ENCODE measurements around the gene AGL.

AGL gene

DNA sequence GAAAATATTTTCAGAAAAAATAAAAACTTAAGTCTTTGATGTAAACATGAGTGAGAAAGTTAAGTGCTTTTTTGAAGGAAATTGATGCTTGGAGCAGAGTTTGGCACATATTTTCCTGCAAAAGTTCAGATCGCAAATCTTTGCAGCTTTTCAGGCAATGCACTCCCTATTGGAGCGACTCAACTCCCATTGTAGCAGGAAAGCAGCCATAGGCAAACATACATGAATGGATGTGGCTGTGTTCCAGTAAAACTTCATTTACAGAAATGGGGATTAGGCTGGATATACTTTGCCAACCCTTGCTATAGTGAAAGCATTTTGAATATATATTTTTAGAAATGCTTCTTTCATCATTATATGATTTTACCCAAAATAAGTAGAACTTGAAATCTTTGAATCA is 8.1 kb downstream of the AGL start:
- no peak for DNase-seq (ENCODE audit: low read depth, low spot score)
- H3K27ac ChIP-seq: peak overlapping the region; percentile 16; the same call in 1 of the 2 replicates
- no peak overlapping the region for H3K4me3 ChIP-seq
- no peak for TF ChIP-seq EZH2 (IDR thresholded peaks at IDR 0.05)
- no peak for TF ChIP-seq FOXP2 (optimal IDR thresholded peaks at IDR 0.05; ENCODE audit: control extremely low read depth, extremely low read length, insufficient read depth)
- TF ChIP-seq POLR2AphosphoS5 (IDR thresholded peaks at IDR 0.05; ENCODE audit: borderline replicate concordance, low read depth, low read length): no peak
- H3K9me3 ChIP-seq (ENCODE audit: low read depth, low read length): no peaks in the 10 kb centered on the region
- peaks cover 18% of the 10 kb centered on the region for H3K36me3 ChIP-seq (ENCODE audit: insufficient read depth, low read length)
- H3K9ac ChIP-seq (ENCODE audit: insufficient read length): no peak overlapping the region

DNA sequence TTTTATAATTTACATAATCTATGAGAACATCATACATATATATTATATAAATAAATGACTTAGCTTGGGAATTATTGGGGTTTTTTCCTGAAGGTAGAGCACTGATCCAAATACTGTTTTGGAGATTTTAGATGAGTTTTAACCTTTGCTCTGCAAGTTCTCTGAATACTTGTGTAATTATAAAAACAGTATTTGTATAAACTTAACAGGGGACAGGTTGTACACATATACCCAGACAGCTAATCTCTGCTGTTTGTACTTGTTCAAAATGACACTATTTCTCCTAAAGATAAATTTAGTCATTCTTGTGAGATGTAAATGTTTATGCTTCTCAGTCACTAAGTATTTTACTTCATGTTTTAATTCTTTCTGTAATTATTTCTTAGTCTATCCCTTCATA is 8.7 kb downstream of the AGL start:
- Histone ChIP-seq H3K36me3 (ENCODE audit: insufficient read depth, low read length) (peaks cover 18% of the 10 kb centered on the region), H3K9ac (ENCODE audit: insufficient read length) (no peak overlapping the region), H3K4me3 (no peak overlapping the region), H3K9me3 (ENCODE audit: low read depth, low read length) (no peaks in the 10 kb centered on the region), H3K27ac (no peak overlapping the region)
- no peak for TF ChIP-seq FOXP2 (optimal IDR thresholded peaks at IDR 0.05; ENCODE audit: control extremely low read depth, extremely low read length, insufficient read depth)
- no peak for TF ChIP-seq EZH2 (IDR thresholded peaks at IDR 0.05)
- TF ChIP-seq POLR2AphosphoS5 (IDR thresholded peaks at IDR 0.05; ENCODE audit: borderline replicate concordance, low read depth, low read length): no peak
- DNase-seq (ENCODE audit: low read depth, low spot score): no peak

DNA sequence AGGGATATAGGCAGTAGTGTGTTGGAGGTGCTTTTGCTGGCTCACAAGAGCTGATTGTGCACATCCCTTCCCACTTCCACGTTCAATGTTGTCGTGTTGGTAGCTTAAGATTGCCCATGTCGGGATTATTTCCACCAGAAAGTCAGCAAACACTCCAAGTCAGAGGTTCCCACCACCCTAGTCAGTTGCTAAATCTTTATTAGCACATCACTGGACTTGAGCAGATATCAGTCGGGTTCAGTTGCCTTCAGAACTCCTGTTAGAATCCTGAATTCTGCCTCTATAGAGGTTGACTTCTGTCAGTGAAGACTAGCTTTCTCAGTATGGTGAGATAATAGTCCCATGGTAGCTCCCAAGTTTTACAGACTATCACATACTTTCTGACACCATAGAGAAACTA is 10.5 kb downstream of the AGL start:
- TF ChIP-seq EZH2 (IDR thresholded peaks at IDR 0.05) (no peak), FOXP2 (optimal IDR thresholded peaks at IDR 0.05; ENCODE audit: control extremely low read depth, extremely low read length, insufficient read depth) (no peak), POLR2AphosphoS5 (IDR thresholded peaks at IDR 0.05; ENCODE audit: borderline replicate concordance, low read depth, low read length) (no peak)
- DNase-seq (ENCODE audit: low read depth, low spot score): no peak
- Histone ChIP-seq H3K9ac (ENCODE audit: insufficient read length) (no peak overlapping the region), H3K27ac (peak overlapping the region; percentile 83), H3K4me3 (peak overlapping the region; percentile 40), H3K36me3 (ENCODE audit: insufficient read depth, low read length) (peaks cover 18% of the 10 kb centered on the region), H3K9me3 (ENCODE audit: low read depth, low read length) (no peaks in the 10 kb centered on the region)

DNA sequence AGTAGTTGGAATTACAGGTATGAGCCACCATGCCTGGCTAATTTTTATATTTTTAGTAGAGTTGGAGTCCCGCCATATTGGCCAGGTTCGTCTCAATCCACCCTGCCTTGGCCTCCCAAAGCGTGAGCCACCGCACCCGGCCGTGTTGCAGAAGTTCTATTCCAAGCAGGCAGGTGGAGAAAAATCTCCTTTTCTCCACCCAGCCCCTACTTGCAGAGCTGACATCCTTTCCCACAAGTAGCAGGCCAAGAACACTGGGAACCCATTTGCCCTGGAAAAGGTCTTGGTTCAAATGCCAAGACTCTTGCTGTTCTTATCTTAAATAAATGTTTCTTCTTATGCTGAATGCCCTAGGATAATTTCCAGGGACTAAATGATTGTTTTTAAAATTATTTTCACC is 17.5 kb downstream of the AGL start:
- no peaks in the 10 kb centered on the region for H3K9me3 ChIP-seq (ENCODE audit: low read depth, low read length)
- no peak overlapping the region for H3K9ac ChIP-seq (ENCODE audit: insufficient read length)
- no peak for TF ChIP-seq POLR2AphosphoS5 (IDR thresholded peaks at IDR 0.05; ENCODE audit: borderline replicate concordance, low read depth, low read length)
- TF ChIP-seq EZH2 (IDR thresholded peaks at IDR 0.05): no peak
- TF ChIP-seq FOXP2 (optimal IDR thresholded peaks at IDR 0.05; ENCODE audit: control extremely low read depth, extremely low read length, insufficient read depth): no peak
- no peak overlapping the region for H3K27ac ChIP-seq
- no peak for DNase-seq (ENCODE audit: low read depth, low spot score)
- peaks cover 6% of the 10 kb centered on the region for H3K36me3 ChIP-seq (ENCODE audit: insufficient read depth, low read length)
- H3K4me3 ChIP-seq: no peak overlapping the region

DNA sequence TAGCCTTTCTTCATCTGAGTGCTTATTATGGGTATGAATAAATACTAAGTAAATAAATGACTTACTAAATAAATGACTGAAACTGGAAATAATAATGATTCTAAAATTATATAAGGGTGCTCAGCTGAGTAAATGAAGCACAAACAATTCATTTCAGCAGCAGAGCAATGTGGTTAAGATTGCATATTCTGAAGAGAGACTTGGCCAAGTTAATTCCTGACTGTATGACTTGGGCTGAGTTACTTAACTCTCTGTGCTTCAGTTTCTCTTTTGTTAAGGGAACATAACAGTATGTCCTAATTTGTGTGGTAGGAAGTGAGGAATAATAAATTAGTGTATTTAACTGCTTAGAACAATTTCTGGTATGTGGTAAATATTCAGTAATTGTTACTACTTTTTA is 19.1 kb downstream of the AGL start:
- Histone ChIP-seq H3K9me3 (ENCODE audit: low read depth, low read length) (no peaks in the 10 kb centered on the region), H3K27ac (peak overlapping the region; percentile 34; the same call in 1 of the 2 replicates), H3K9ac (ENCODE audit: insufficient read length) (no peak overlapping the region), H3K36me3 (ENCODE audit: insufficient read depth, low read length) (no peaks in the 10 kb centered on the region; the same call in 1 of the 2 replicates), H3K4me3 (no peak overlapping the region)
- TF ChIP-seq EZH2 (IDR thresholded peaks at IDR 0.05) (no peak), FOXP2 (optimal IDR thresholded peaks at IDR 0.05; ENCODE audit: control extremely low read depth, extremely low read length, insufficient read depth) (no peak), POLR2AphosphoS5 (IDR thresholded peaks at IDR 0.05; ENCODE audit: borderline replicate concordance, low read depth, low read length) (no peak)
- DNase-seq (ENCODE audit: low read depth, low spot score): no peak

DNA sequence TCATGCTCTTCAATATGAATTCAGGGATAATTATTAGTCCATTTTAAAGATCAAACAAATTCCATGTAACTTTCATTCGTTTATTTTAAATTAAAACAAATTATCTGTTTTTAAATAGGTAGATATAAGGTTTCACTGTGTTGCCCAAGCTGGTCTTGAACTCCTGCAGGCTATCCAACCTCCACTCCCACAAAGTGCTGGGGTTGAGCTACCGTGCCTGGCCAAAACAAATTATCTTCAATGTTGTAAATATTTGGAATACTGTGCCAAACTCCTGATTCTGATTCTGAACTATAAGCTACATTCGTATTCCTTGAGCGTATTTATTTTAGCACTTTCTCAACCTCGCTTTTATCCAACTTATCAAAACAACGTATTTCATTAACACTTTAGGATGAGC is 19.6 kb downstream of the AGL start:
- DNase-seq (ENCODE audit: low read depth, low spot score): no peak
- 0 out of 2 replicates have a peak overlapping the region, but pooled peaks have one; percentile 34 for H3K27ac ChIP-seq
- H3K4me3 ChIP-seq: no peak overlapping the region
- H3K36me3 ChIP-seq (ENCODE audit: insufficient read depth, low read length): no peaks in the 10 kb centered on the region; the same call in 1 of the 2 replicates
- no peaks in the 10 kb centered on the region for H3K9me3 ChIP-seq (ENCODE audit: low read depth, low read length)
- no peak for TF ChIP-seq EZH2 (IDR thresholded peaks at IDR 0.05)
- no peak for TF ChIP-seq POLR2AphosphoS5 (IDR thresholded peaks at IDR 0.05; ENCODE audit: borderline replicate concordance, low read depth, low read length)
- no peak for TF ChIP-seq FOXP2 (optimal IDR thresholded peaks at IDR 0.05; ENCODE audit: control extremely low read depth, extremely low read length, insufficient read depth)
- H3K9ac ChIP-seq (ENCODE audit: insufficient read length): no peak overlapping the region

DNA sequence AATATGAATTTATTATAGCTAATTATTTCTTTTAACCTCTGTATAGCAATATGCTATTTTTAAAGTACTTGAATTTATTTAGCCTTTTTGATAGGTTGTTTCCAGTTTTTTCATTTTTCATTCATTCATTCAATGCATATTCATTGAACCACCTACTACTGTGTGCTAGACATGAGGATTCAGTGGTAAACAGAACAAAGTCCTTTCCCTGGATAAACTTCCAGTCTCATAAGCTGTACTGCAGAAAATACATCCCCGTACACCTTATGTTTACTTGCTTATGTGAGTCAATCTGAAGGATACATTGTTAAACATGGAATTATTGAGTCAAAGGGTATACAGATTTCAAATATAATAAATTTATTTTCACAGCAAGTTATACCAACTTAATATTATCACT is 21.9 kb downstream of the AGL start:
- no peak for DNase-seq (ENCODE audit: low read depth, low spot score)
- no peaks in the 10 kb centered on the region for H3K9me3 ChIP-seq (ENCODE audit: low read depth, low read length)
- no peak overlapping the region for H3K27ac ChIP-seq
- H3K9ac ChIP-seq (ENCODE audit: insufficient read length): no peak overlapping the region
- TF ChIP-seq EZH2 (IDR thresholded peaks at IDR 0.05): no peak
- no peak overlapping the region for H3K4me3 ChIP-seq
- H3K36me3 ChIP-seq (ENCODE audit: insufficient read depth, low read length): peaks cover 7% of the 10 kb centered on the region

DNA sequence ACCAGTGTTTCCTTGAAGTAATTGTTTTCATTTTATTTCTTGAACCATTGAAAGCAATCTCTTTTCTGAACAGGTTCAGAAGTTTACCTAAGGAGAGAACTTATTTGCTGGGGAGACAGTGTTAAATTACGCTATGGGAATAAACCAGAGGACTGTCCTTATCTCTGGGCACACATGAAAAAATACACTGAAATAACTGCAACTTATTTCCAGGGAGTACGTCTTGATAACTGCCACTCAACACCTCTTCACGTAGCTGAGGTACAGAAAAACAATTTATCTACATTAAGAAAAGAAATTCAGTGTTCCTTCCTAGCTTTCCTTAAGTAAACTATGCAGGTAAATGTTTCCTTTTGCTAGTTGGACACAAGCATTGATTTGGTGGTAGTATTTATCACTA is 27.4 kb downstream of the AGL start:
- no peak overlapping the region for H3K4me3 ChIP-seq
- no peak overlapping the region for H3K27ac ChIP-seq
- H3K9me3 ChIP-seq (ENCODE audit: low read depth, low read length): no peaks in the 10 kb centered on the region
- H3K36me3 ChIP-seq (ENCODE audit: insufficient read depth, low read length): peaks cover 22% of the 10 kb centered on the region
- TF ChIP-seq POLR2AphosphoS5 (IDR thresholded peaks at IDR 0.05; ENCODE audit: borderline replicate concordance, low read depth, low read length) (no peak), FOXP2 (optimal IDR thresholded peaks at IDR 0.05; ENCODE audit: control extremely low read depth, extremely low read length, insufficient read depth) (no peak), EZH2 (IDR thresholded peaks at IDR 0.05) (no peak)
- H3K9ac ChIP-seq (ENCODE audit: insufficient read length): no peak overlapping the region
- no peak for DNase-seq (ENCODE audit: low read depth, low spot score)

DNA sequence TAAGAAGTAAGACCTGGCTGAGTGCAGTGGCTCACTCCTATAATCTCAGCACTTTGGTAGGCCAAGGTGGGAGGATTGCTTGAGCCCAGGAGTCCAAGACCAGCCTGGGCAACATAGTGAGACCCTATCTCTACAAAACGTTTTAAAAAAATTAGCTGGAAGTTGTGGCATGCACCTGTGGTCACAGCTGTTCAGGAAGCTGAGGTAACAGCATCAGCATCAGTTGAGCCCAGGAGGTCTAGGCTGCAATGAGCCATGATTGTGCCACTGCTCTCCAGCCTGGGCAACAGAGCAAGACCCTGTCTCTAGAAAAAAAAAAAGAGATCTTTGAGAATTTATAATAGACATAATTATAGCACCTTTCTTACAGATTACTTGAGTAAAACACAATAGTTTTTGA is 36.0 kb downstream of the AGL start:
- H3K36me3 ChIP-seq (ENCODE audit: insufficient read depth, low read length): peaks cover 64% of the 10 kb centered on the region
- no peak overlapping the region for H3K4me3 ChIP-seq
- TF ChIP-seq POLR2AphosphoS5 (IDR thresholded peaks at IDR 0.05; ENCODE audit: borderline replicate concordance, low read depth, low read length): no peak
- TF ChIP-seq EZH2 (IDR thresholded peaks at IDR 0.05): no peak
- TF ChIP-seq FOXP2 (optimal IDR thresholded peaks at IDR 0.05; ENCODE audit: control extremely low read depth, extremely low read length, insufficient read depth): no peak
- no peak for DNase-seq (ENCODE audit: low read depth, low spot score)
- no peak overlapping the region for H3K27ac ChIP-seq
- H3K9ac ChIP-seq (ENCODE audit: insufficient read length): no peak overlapping the region
- H3K9me3 ChIP-seq (ENCODE audit: low read depth, low read length): no peaks in the 10 kb centered on the region
